DND-41 (cell line): ENCODE measurements around the gene P4HA2.

Experiments used
- CTCF ChIP-seq: IDR thresholded peaks from 2 replicates; pipeline ENCODE4 v1.5.1; 2012; ENCODE audit warnings: borderline replicate concordance, low read length, moderate library complexity, mild to moderate bottlenecking; ENCODE audit not compliant: poor library complexity, severe bottlenecking; ENCODE audit errors: extremely low read depth
- EZH2 ChIP-seq: IDR thresholded peaks from 3 replicates; pipeline ENCODE4 v1.6.1; 2012; ENCODE audit warnings: borderline replicate concordance, low read depth, mild to moderate bottlenecking, moderate library complexity, low read length, inconsistent platforms; ENCODE audit not compliant: severe bottlenecking

GRCh38 chr5:132162945-132163344 is 64.7 kb downstream of the P4HA2 start:
- no peak for TF ChIP-seq CTCF
- no peak for TF ChIP-seq EZH2
